SHP77 treated with DMSO at 0.1 percent for 48 hours (cell line): ENCODE results near the gene SYNM.

Experiments used
- DNase-seq: peaks from one replicate; lab custom pipeline; 2025; lab: John Stamatoyannopoulos, UW

Gene SYNM

GRCh38 chr15:99084965-99085364 lies 19.9 kb upstream of the SYNM start:
- no peak for DNase-seq

GRCh38 chr15:99085413-99086326 lies 19.2 kb upstream of the SYNM start:
- no peak for DNase-seq

GRCh38 chr15:99086327-99086667 lies 18.6 kb upstream of the SYNM start:
- DNase-seq: no peak

GRCh38 chr15:99087405-99087943 lies 17.4 kb upstream of the SYNM start:
- no peak for DNase-seq

GRCh38 chr15:99090011-99090699 lies 14.7 kb upstream of the SYNM start:
- DNase-seq: no peak

- DNase-seq: no peak
Measured at GRCh38 chr15:99090938-99091337, 13.9 kb upstream of the SYNM start.

- no peak for DNase-seq
Measured at GRCh38 chr15:99092554-99093172, 12.2 kb upstream of the SYNM start.

GRCh38 chr15:99095626-99096025 lies 9.3 kb upstream of the SYNM start:
- DNase-seq: no peak

GRCh38 chr15:99096173-99096893 lies 8.5 kb upstream of the SYNM start:
- DNase-seq: no peak

- no peak for DNase-seq
Measured at GRCh38 chr15:99096894-99097426, 7.9 kb upstream of the SYNM start.

- DNase-seq: no peak
Measured at GRCh38 chr15:99097441-99098410, 7.2 kb upstream of the SYNM start.

- no peak for DNase-seq
Measured at GRCh38 chr15:99098426-99098825, 6.5 kb upstream of the SYNM start.

GRCh38 chr15:99098991-99099390 lies 5.9 kb upstream of the SYNM start:
- no peak for DNase-seq

GRCh38 chr15:99099661-99100060 lies 5.2 kb upstream of the SYNM start:
- no peak for DNase-seq

GRCh38 chr15:99100245-99101173 lies 4.4 kb upstream of the SYNM start:
- DNase-seq: peak; percentile 25

- no peak for DNase-seq
Measured at GRCh38 chr15:99101501-99101900, 3.4 kb upstream of the SYNM start.

- DNase-seq: no peak
Measured at GRCh38 chr15:99102332-99103235, 2.3 kb upstream of the SYNM start.

GRCh38 chr15:99103279-99103678 lies 1.6 kb upstream of the SYNM start:
- no peak for DNase-seq
